HK-2 (cell line): ENCODE measurements around the gene TRIM33.

Experiments used
- DNase-seq: peaks from one replicate; pipeline ENCODE4 v3.0.0-alpha.2; 2018; ENCODE audit not compliant: unreplicated experiment

Gene TRIM33

GRCh38 chr1:114511032-114511785, at the start of gene TRIM33:
Gene TRIM33, minus strand, starts transcription at chr1:114511203. Its CDS starts 127 bp downstream, at chr1:114511076.
- peak; percentile 86 for DNase-seq

- DNase-seq, result no peak
Observed at GRCh38 chr1:114559356-114559755, 48.4 kb upstream of the TRIM33 start.

- DNase-seq, result no peak
Observed at GRCh38 chr1:114558544-114558943, 47.5 kb upstream of the TRIM33 start.

GRCh38 chr1:114554577-114554976, 43.6 kb upstream of the TRIM33 start:
- DNase-seq, result no peak

DNA sequence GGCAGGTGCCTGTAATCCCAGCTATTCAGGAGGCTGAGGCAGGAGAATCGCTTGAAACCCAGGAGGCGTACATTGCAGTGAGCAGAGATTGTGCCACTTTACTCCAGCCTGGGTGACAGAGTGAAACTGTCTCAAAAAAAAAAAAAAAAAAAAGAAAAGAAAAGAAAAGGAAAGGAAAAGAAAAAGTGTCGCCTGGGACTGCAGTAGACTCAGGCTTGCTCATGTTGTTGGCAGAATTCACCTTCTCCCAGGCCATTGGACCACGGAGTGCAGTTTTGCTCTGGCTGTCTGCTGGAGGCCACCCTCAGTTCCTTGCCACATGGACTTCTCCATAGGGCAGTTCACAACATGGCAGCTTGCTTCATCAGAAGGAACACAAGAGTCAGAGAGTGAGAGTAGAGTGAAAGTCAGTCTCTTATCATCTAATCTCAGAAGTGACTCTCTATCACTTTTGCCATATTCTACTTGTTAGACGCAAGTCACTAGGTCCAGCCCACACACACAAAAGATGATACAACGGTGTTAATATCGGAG, 41.2 kb upstream of the TRIM33 start:
- DNase-seq, result no peak

GRCh38 chr1:114551400-114551799, 40.4 kb upstream of the TRIM33 start:
- DNase-seq, result no peak

DNA sequence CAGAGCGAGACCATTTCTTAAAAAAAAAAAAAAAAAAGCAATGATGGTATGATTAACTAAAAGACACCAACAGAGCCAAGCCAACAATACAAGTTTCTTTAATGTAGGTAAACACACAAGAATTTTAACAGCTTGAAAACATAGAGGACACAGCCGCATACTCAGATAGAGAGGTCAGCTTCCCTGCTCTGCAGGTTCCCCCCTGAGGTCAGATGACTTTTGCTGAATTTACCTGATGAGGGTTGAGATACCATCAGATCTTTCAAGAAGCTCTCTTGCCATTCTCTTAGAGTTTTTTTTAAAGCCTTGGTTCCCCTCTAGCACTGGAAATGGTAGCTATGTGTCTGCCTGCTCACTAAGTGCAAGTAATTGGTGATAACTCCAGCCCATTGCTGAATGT, 39.3 kb upstream of the TRIM33 start:
- no peak for DNase-seq

- no peak for DNase-seq
Observed at GRCh38 chr1:114549137-114549536, 38.1 kb upstream of the TRIM33 start.

- no peak for DNase-seq
Observed at GRCh38 chr1:114547076-114547475, 36.1 kb upstream of the TRIM33 start.

GRCh38 chr1:114545796-114546195, 34.8 kb upstream of the TRIM33 start:
- no peak for DNase-seq

- DNase-seq, result no peak
Observed at GRCh38 chr1:114545315-114545714, 34.3 kb upstream of the TRIM33 start.

DNA sequence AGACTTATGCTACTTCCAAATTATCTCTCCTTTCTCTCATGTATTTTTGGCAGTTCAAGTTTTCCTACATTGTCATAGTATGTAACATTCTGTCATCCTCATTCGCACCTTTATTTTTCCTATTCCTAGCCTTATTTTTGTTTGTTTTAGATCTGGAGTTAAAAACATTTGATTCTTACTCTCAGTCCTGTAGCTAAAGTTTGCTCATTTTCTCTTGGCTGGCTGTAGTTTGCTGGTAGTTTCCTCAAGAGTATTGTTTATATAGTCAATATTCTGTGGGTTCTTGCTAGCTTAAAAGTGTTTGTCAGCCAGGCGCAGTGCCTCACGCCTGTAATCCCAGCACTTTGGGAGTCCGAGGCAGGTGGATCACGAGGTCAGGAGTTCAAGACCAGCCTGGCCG, 29.8 kb upstream of the TRIM33 start:
- no peak for DNase-seq

DNA sequence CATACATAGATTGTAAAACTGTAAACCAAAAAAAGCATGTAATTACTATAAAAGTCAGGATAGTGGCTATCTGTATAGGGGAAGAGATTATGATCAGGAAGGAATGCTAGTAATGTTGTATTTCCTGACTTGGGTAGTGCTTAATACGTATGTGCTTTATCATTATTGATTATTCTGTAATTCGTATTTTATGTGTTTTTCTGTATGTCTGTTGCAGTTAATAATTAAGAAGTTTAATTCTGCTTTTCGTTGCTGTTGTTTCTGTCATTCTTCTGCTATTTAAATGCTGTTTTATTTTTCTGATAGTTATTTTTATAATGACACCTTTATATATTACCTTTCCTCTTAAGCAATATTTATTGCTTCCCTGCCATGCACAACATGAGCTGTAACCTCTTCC, 29.3 kb upstream of the TRIM33 start:
- DNase-seq, result no peak

DNA sequence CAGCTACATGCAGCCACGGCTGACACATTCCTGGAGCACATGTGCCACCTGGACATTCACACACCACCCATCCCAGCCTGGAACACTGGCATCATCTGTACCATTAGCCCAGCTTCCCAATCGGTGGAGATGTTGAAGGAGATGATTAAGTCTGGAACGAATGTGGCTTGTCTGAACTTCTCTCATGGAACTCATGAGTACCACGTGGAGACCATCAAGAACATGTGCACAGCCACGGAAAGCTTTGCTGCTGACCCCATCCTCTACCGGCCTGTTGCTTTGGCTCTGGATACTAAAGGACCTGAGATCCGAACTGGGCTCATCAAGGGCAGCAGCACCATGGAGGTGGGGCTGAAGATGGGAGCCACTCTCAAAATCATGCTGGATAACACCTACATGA, 25.0 kb upstream of the TRIM33 start:
- DNase-seq, result no peak

GRCh38 chr1:114535401-114535800, 24.4 kb upstream of the TRIM33 start:
- no peak for DNase-seq

DNA sequence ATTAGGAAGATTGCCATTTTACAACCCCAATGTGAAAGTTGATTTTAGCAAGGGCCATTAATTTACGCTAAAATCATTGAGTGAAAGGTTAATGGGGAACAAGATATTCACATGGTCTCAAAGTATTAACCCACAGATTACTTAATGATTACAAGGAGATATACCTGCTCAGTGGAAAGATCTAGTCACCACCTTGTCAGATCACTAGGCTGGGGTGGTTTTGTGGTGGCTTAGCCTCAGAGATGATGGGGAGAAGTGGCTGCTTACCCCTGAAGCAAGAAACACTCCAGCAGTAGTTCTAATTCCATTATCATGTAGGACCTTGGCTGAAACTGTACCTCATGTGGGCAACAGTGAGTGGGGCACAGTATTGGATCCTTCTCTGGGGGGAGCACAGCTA, 20.1 kb upstream of the TRIM33 start:
- no peak for DNase-seq

DNA sequence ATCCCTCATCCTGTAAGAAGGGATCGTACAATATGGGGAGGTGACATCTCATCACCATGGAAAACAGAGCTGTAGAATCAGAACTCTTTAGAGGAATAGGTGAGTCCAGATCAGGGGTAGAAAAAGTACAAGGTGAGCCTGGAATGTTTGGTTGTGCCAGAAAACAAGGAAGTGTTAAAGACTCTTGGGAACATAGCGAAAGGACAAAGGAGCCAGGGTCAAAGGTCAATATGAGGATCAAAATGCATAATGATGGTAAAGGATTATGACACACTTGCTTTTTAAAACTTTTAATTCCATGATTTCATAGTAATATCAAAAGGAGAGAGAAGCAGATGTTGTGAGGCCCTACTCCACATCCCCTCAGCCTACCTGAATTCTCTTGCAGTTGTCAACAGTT, 19.2 kb upstream of the TRIM33 start:
- no peak for DNase-seq

DNA sequence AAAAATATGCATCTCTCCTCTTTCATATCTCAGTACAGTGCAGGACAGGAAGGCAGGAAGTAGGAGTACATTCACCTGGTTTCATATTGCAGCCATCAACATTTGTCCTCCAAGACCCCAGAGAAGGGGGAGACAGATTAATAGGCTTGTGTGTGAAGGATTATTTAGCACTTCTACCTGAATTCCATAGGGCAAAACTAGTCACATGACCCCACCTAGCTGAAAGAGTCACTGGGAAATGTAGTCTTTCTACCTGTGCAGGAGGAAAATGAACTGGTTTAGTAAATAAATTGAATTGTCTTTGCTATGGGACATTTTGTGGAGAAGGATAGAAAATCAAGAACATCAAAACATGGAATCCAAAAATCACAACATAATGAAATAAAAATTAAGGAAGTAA, 13.9 kb upstream of the TRIM33 start:
- DNase-seq, result no peak

DNA sequence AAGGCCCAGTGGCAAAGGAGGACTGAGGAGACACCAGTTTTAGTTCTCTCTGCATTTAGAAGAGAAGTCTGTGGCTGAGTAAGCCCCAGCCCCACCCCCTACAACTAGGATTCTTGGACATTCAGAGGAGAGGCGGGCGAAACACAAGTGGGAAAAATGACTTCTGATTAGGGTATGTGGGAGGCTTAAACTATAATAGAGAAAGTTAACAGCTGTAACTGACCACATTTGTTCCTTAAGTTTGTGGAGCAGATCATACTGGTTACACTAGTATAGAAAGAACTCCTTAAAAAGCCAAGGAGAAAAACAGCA, 11.2 kb upstream of the TRIM33 start:
- no peak for DNase-seq

GRCh38 chr1:114521396-114522263, 10.6 kb upstream of the TRIM33 start:
- DNase-seq, result no peak

GRCh38 chr1:114517348-114517747, 6.3 kb upstream of the TRIM33 start:
- DNase-seq, result no peak

GRCh38 chr1:114512595-114513280, 1.7 kb upstream of the TRIM33 start:
- DNase-seq, result no peak
